ENCODE data around the gene CGNL1. TPM values are rescaled to one million over a fixed set of nuclear protein-coding genes. Genes with fewer than 3 reads are reported as not detected.

CGNL1 gene
- total RNA-seq, 1 donor from 2014 or later, result 31.9 TPM

- Histone ChIP-seq H3K27ac (replicated peaks) (no peak overlapping the region), H3K4me3 (no peak overlapping the region), H3K27me3 (ENCODE audit: low read depth) (peaks cover 7% of the 10 kb centered on the region), H3K4me1 (peaks cover 10% of the 10 kb centered on the region), H3K9me3 (replicated peaks) (no peaks in the 10 kb centered on the region), H3K36me3 (no peaks in the 10 kb centered on the region)
- DNase-seq, result no peak
- TF ChIP-seq CTCF (IDR thresholded peaks at IDR 0.05; ENCODE audit: borderline replicate concordance), result no peak
- intact Hi-C loops (cut with micrococcal nuclease), result no loop called here
Measured at GRCh38 chr15:57437564-57437963, 61.3 kb downstream of the CGNL1 start.

- no peak for TF ChIP-seq CTCF (IDR thresholded peaks at IDR 0.05; ENCODE audit: borderline replicate concordance)
- peaks cover 10% of the 10 kb centered on the region for H3K4me1 ChIP-seq
- no peak overlapping the region for H3K27ac ChIP-seq (replicated peaks)
- H3K4me3 ChIP-seq, result no peak overlapping the region
- H3K36me3 ChIP-seq, result peaks cover 5% of the 10 kb centered on the region
- intact Hi-C loops (cut with micrococcal nuclease), result no loop called here
- no peak for DNase-seq
- H3K27me3 ChIP-seq (ENCODE audit: low read depth), result peaks cover 7% of the 10 kb centered on the region
- no peaks in the 10 kb centered on the region for H3K9me3 ChIP-seq (replicated peaks)
Measured at GRCh38 chr15:57438166-57438565, 61.9 kb downstream of the CGNL1 start.

- intact Hi-C loops (cut with micrococcal nuclease), result no loop called here
- H3K27me3 ChIP-seq (ENCODE audit: low read depth), result no peaks in the 10 kb centered on the region
- H3K36me3 ChIP-seq, result peaks cover 5% of the 10 kb centered on the region
- no peak overlapping the region for H3K4me3 ChIP-seq
- no peaks in the 10 kb centered on the region for H3K9me3 ChIP-seq (replicated peaks)
- no peak for DNase-seq
- H3K27ac ChIP-seq (replicated peaks), result no peak overlapping the region
- H3K4me1 ChIP-seq, result peaks cover 10% of the 10 kb centered on the region
- TF ChIP-seq CTCF (IDR thresholded peaks at IDR 0.05; ENCODE audit: borderline replicate concordance), result no peak
Measured at GRCh38 chr15:57439128-57440027, 63.1 kb downstream of the CGNL1 start.

- H3K36me3 ChIP-seq, result peaks cover 5% of the 10 kb centered on the region
- no peak for DNase-seq
- peaks cover 16% of the 10 kb centered on the region for H3K4me1 ChIP-seq
- H3K27me3 ChIP-seq (ENCODE audit: low read depth), result no peaks in the 10 kb centered on the region
- no peak overlapping the region for H3K27ac ChIP-seq (replicated peaks)
- no peaks in the 10 kb centered on the region for H3K9me3 ChIP-seq (replicated peaks)
- no peak overlapping the region for H3K4me3 ChIP-seq
- TF ChIP-seq CTCF (IDR thresholded peaks at IDR 0.05; ENCODE audit: borderline replicate concordance), result no peak
- intact Hi-C loops (cut with micrococcal nuclease), result no loop called here
Measured at GRCh38 chr15:57440167-57440566, 63.9 kb downstream of the CGNL1 start.

GRCh38 chr15:57440799-57441198, 64.5 kb downstream of the CGNL1 start:
- intact Hi-C loops (cut with micrococcal nuclease), result no loop called here

More at GRCh38 chr15:57440799-57441198, 64.5 kb downstream of the CGNL1 start:
- Histone ChIP-seq H3K36me3 (peaks cover 5% of the 10 kb centered on the region), H3K9me3 (replicated peaks) (no peaks in the 10 kb centered on the region), H3K4me1 (peaks cover 22% of the 10 kb centered on the region), H3K27me3 (ENCODE audit: low read depth) (no peaks in the 10 kb centered on the region), H3K4me3 (no peak overlapping the region), H3K27ac (replicated peaks) (peak overlapping the region; percentile 18)
- no peak for TF ChIP-seq CTCF (IDR thresholded peaks at IDR 0.05; ENCODE audit: borderline replicate concordance)
- no peak for DNase-seq
